Right lobe of liver (tissue), 4 donors: ENCODE results near the gene WWP2.
"Not testable (repeated sequence)": the region's sequence is repeated elsewhere in the genome, so short reads cannot be mapped to it uniquely, and the experiment has no call there.

Experiments
- CTCF ChIP-seq, 4 donors: fragments of 200-600 bp in 3 of 4; fragments of 450-650 bp in 1 of 4; IDR thresholded peaks; one replicate each; pipeline versions ENCODE4 v1.5.1 to v1.8.0; 2016 to 2022; ENCODE audit warnings: antibody characterized with exemption in 4 of 4, mild to moderate bottlenecking in 2 of 4
- POLR2A ChIP-seq: fragments of 450-650 bp; IDR thresholded peaks from one replicate; pipeline ENCODE4 v1.6.1; 2017; ENCODE audit warnings: antibody characterized with exemption, mild to moderate bottlenecking
- donor health status: DM: no; HTN: no; CAD: no.
- donor health status: DM: no; HTN: no; CAD: no.
- donor health status: DM: no; HTN: yes; CAD: no.

DNA sequence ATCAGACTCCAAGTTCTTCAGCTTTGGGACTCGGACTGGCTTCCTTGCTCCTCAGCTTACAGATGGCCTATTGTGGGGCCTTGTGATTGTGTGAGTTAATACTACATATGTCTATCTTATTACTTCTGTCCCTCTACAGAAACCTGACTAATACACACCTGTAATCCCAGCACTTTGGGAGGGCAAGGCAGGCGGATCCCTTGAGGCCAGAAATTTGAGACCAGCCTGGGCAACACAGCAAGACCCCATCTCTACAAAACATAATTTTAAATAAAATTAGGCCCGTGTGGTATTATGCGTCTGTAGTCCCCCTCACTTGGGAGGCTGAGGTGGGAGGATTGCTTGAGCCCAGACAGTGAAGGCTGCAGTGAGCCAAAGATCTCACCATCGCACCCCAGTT, 30.9 kb upstream of the WWP2 start:
- not testable (repeated sequence) for TF ChIP-seq POLR2A; CTCF (IDR thresholded peaks at IDR 0.05)
